Uterus (tissue), 2 donors: ENCODE results near the gene STX16.

Experiments used
- CTCF ChIP-seq, 4 experiments: fragments of 200-600 bp in 2 of 4; fragments of 450-650 bp in 2 of 4; sonication (generic) in 2 of 4; IDR thresholded peaks; one replicate each; pipeline ENCODE4 v1.5.1; 2016 to 2019; ENCODE audit warnings: antibody characterized with exemption in 4 of 4, mild to moderate bottlenecking in 2 of 4, moderate library complexity in 1 of 4
- POLR2A ChIP-seq, 2 donors: fragments of 450-650 bp; IDR thresholded peaks; one replicate each; pipeline ENCODE4 v1.6.1; 2016; ENCODE audit warnings: antibody characterized with exemption in 2 of 2, mild to moderate bottlenecking in 1 of 2, moderate library complexity in 1 of 2

GRCh38 chr20:58614984-58615760, 35.9 kb upstream of the STX16 start:
- TF ChIP-seq POLR2A (IDR thresholded peaks at IDR 0.05) (no peak), CTCF (IDR thresholded peaks at IDR 0.05) (no peak)
